Keratinocyte (primary cell): Measurements from ENCODE around the gene GFOD2. TPM values are rescaled to one million over a fixed set of nuclear protein-coding genes. Genes with fewer than 3 reads are reported as not detected.

ENCODE experiments used
- DNase-seq: peaks from one replicate; pipeline ENCODE4 v3.0.0-alpha.2; 2011; ENCODE audit warnings: low read depth, missing footprints, low spot score
- FAIRE-seq: peaks from 2 replicates; lab custom pipeline; 2011; peaks lifted over from hg19 to GRCh38; lab: Jason Lieb, UNC
- H2AFZ ChIP-seq: 2 replicates; pipeline ENCODE4 v1.6.0; 2012; ENCODE audit warnings: low read length, control low read depth, inconsistent platforms; ENCODE audit not compliant: control insufficient read depth
- H3K27ac ChIP-seq: 2 replicates; pipeline ENCODE4 v1.5.1; 2011; ENCODE audit warnings: low read length; ENCODE audit not compliant: control insufficient read depth, insufficient read depth
- H3K27me3 ChIP-seq: 3 replicates; pipeline ENCODE4 v1.6.0; 2011; ENCODE audit warnings: low read length; ENCODE audit not compliant: control insufficient read depth, insufficient read depth; ENCODE audit errors: extremely low read depth
- H3K36me3 ChIP-seq, 2 experiments: 2 replicates in 1 of 2; 3 replicates in 1 of 2; pipeline ENCODE4 v1.5.1; 2011; ENCODE audit warnings: low read length in 2 of 2, mild to moderate bottlenecking in 1 of 2; ENCODE audit not compliant: control insufficient read depth in 2 of 2, insufficient read depth in 2 of 2; ENCODE audit errors: extremely low read depth in 1 of 2
- H3K4me1 ChIP-seq: 3 replicates; pipeline ENCODE4 v1.5.1; 2011; ENCODE audit warnings: low read length; ENCODE audit not compliant: control insufficient read depth, insufficient read depth; ENCODE audit errors: extremely low read depth
- H3K4me2 ChIP-seq: 3 replicates; pipeline ENCODE4 v1.6.0; 2011; ENCODE audit warnings: low read depth, low read length; ENCODE audit not compliant: control insufficient read depth, insufficient read depth; ENCODE audit errors: extremely low read depth
- H3K4me3 ChIP-seq, 3 experiments: fragments of 200-600 bp in 1 of 3; sonication (generic) in 1 of 3; 2 replicates in 2 of 3; 3 replicates in 1 of 3; pipeline ENCODE4 v1.5.1; 2011 to 2016; ENCODE audit warnings: low read length in 3 of 3, mild to moderate bottlenecking in 3 of 3, control low read depth in 2 of 3, inconsistent platforms in 1 of 3, low read depth in 1 of 3, mixed read lengths in 1 of 3, mixed run types in 1 of 3, moderate library complexity in 1 of 3; ENCODE audit not compliant: control insufficient read depth in 2 of 3, insufficient read depth in 2 of 3; ENCODE audit errors: extremely low read depth in 1 of 3
- H3K79me2 ChIP-seq: 2 replicates; pipeline ENCODE4 v1.6.0; 2012; ENCODE audit warnings: low read length; ENCODE audit not compliant: control insufficient read depth, insufficient read depth
- H3K9ac ChIP-seq: 3 replicates; pipeline ENCODE4 v1.6.0; 2011; ENCODE audit warnings: low read length; ENCODE audit not compliant: control insufficient read depth, insufficient read depth; ENCODE audit errors: extremely low read depth
- H3K9me1 ChIP-seq: 3 replicates; pipeline ENCODE4 v1.6.0; 2011; ENCODE audit warnings: low read length; ENCODE audit not compliant: control insufficient read depth, insufficient read depth; ENCODE audit errors: extremely low read depth
- H3K9me3 ChIP-seq: 2 replicates; pipeline ENCODE4 v1.5.1; 2012; ENCODE audit warnings: low read depth, low read length; ENCODE audit not compliant: control insufficient read depth
- H4K20me1 ChIP-seq: 3 replicates; pipeline ENCODE4 v1.6.0; 2011; ENCODE audit warnings: low read length; ENCODE audit not compliant: control insufficient read depth, insufficient read depth; ENCODE audit errors: extremely low read depth
- CTCF ChIP-seq, 3 experiments: IDR thresholded peaks in 1 of 3; conservative IDR thresholded peaks in 1 of 3; optimal IDR thresholded peaks in 1 of 3; 2 replicates in 2 of 3; 3 replicates in 1 of 3; pipeline versions ENCODE3 to v1.5.1; 2011; ENCODE audit warnings: low read length in 3 of 3, mild to moderate bottlenecking in 3 of 3, moderate library complexity in 2 of 3, control low read depth in 1 of 3, inconsistent platforms in 1 of 3; ENCODE audit not compliant: insufficient read depth in 2 of 3; ENCODE audit errors: extremely low read depth in 1 of 3
- EZH2 ChIP-seq: IDR thresholded peaks from one replicate; pipeline ENCODE4 v1.6.1; 2012; ENCODE audit warnings: inconsistent platforms, mild to moderate bottlenecking, low read length, moderate library complexity
- dilution Hi-C: fragments of 300-500 bp; cut with MboI; formaldehyde crosslinking; loops from one replicate; pipeline ENCODE4 v1.7.0; 2020; ENCODE audit warnings: low sequenced_read_pairs; ENCODE audit not compliant: extremely low pct_ligation_motif_present
- polyA plus RNA-seq, 5 experiments: library from polyadenylated mRNA; depleted of rRNA in 3 of 5; stranded (reverse) in 3 of 5; stranded (forward) in 1 of 5; unstranded in 1 of 5; fragments of >200 nt; gene quantifications; 1 replicate in 1 of 5; 2 replicates in 3 of 5; 3 replicates in 1 of 5; pipeline versions ENCODE4 v1.2.1 to v1.2.3, GENCODE V29; 2011 to 2012; ENCODE audit warnings: missing spikeins in 2 of 5, low read depth in 1 of 5, low replicate concordance in 1 of 5

GFOD2 gene
- polyA plus RNA-seq, 1 donor (not counting 4 experiments of a cell fraction or from before 2014, with no cell fraction given): 13.2 TPM

GRCh38 chr16:67748834-67749233 lies 29.7 kb upstream of the GFOD2 start:
- no peak overlapping the region for H3K4me3 ChIP-seq
- no peaks in the 10 kb centered on the region for H3K9me1 ChIP-seq
- H3K4me1 ChIP-seq: peaks cover 14% of the 10 kb centered on the region
- H4K20me1 ChIP-seq: no peaks in the 10 kb centered on the region
- no peak for TF ChIP-seq EZH2
- TF ChIP-seq CTCF (optimal IDR thresholded peaks at IDR 0.05 in 1 of 3, IDR thresholded peaks at IDR 0.05 in 1 of 3, conservative IDR thresholded peaks at IDR 0.05 in 1 of 3; ENCODE audit: extremely low read depth in 1 of 3, insufficient read depth in 2 of 3, low read length in 3 of 3): no peak
- dilution Hi-C loops: no loop called here
- H3K9me3 ChIP-seq: no peaks in the 10 kb centered on the region
- FAIRE-seq (peak; percentile 64), DNase-seq (peak; percentile 15)
- peaks cover 0 to 7% of the 10 kb centered on the region in 2 experiments for H3K36me3 ChIP-seq
- peak overlapping the region; percentile 11 for H3K27ac ChIP-seq
- peak overlapping the region; percentile 16 for H3K9ac ChIP-seq
- no peaks in the 10 kb centered on the region for H3K27me3 ChIP-seq
- H3K79me2 ChIP-seq: no peaks in the 10 kb centered on the region
- H3K4me2 ChIP-seq: peak overlapping the region; percentile 6
- H2AFZ ChIP-seq: peak overlapping the region; percentile 41

DNA sequence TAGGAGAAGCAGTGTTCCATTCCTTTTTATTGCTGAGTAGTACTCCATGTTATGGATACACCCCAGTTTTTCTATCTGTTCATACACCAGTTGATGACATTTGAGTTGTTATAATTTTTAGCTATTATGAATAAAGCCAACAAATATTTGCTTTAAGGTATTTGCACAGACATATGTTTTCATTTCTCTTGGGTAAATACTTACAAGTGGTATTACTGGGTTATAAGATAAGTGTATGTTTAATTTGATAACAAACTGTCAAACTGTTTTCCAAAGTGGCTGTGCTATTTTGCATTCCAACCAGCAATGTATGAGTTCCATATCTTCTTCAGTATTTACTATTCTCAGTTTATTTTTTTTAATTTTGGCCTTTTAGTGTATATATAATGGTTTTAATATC lies 27.7 kb upstream of the GFOD2 start:
- peaks cover 14% of the 10 kb centered on the region for H3K4me1 ChIP-seq
- no peak overlapping the region for H3K4me3 ChIP-seq
- DNase-seq: no peak
- H3K9me1 ChIP-seq: no peaks in the 10 kb centered on the region
- no peak overlapping the region for H3K27ac ChIP-seq
- H3K9ac ChIP-seq: no peak overlapping the region
- dilution Hi-C loops: no loop called here
- peaks cover 0 to 7% of the 10 kb centered on the region in 2 experiments for H3K36me3 ChIP-seq
- H3K4me2 ChIP-seq: no peak overlapping the region
- no peak for TF ChIP-seq EZH2
- TF ChIP-seq CTCF (optimal IDR thresholded peaks at IDR 0.05 in 1 of 3, IDR thresholded peaks at IDR 0.05 in 1 of 3, conservative IDR thresholded peaks at IDR 0.05 in 1 of 3; ENCODE audit: extremely low read depth in 1 of 3, insufficient read depth in 2 of 3, low read length in 3 of 3): no peak
- no peaks in the 10 kb centered on the region for H3K27me3 ChIP-seq
- H4K20me1 ChIP-seq: no peaks in the 10 kb centered on the region
- H2AFZ ChIP-seq: no peak overlapping the region
- FAIRE-seq: no peak
- H3K79me2 ChIP-seq: no peaks in the 10 kb centered on the region
- no peaks in the 10 kb centered on the region for H3K9me3 ChIP-seq
